HCT116 (cell line): ENCODE results near the gene ZNF91. TPM values are rescaled to one million over a fixed set of nuclear protein-coding genes. Genes with fewer than 3 reads are reported as not detected.

Experiments used
- ATAC-seq: fragments of 200-7000 bp; cut with Tn5 transposase; 2 replicates; pipeline ENCODE4 v1.9.1; 2020; ENCODE audit warnings: mild to moderate bottlenecking, moderate library complexity
- BruUV-seq: library from RNA; stranded (reverse); fragments of 400-500 nt; replicated peaks from 2 replicates; lab custom pipeline; 2021; lab: Mats Ljungman, UMichigan
- CTCF ChIA-PET: fragments of 300-600 bp; sonication (Branson Sonifier 250); formaldehyde crosslinking; loops from one replicate; lab custom pipeline; 2021; ENCODE audit warnings: antibody characterized with exemption; lab: Charles Lee
- POLR2A ChIA-PET: fragments of 300-600, 350-600 bp; sonication (Branson Sonifier 250); formaldehyde crosslinking; loops from one replicate; lab custom pipeline; 2021; ENCODE audit warnings: antibody characterized with exemption; lab: Charles Lee
- RAD21 ChIA-PET, 2 experiments: fragments of 300-600 bp; sonication (Branson Sonifier 250); formaldehyde crosslinking; loops; one replicate each; lab custom pipeline; 2023; ENCODE audit warnings: low total read pairs in 2 of 2; ENCODE audit not compliant: uncharacterized antibody in 2 of 2, unreplicated experiment in 2 of 2, low non-redundant PET in 1 of 2; lab: Charles Lee
- DNase-seq: peaks from one replicate; pipeline ENCODE4 v3.0.0-alpha.2; 2010; ENCODE audit warnings: low read depth, low spot score
- H2AFZ ChIP-seq: fragments of 200-600 bp; shearing (Covaris generic), sonication (generic); 2 replicates; pipeline ENCODE4 v1.6.1; 2017; ENCODE audit warnings: low read depth, mixed run types, mixed read lengths, antibody characterized with exemption, low read length; ENCODE audit not compliant: poor library complexity, severe bottlenecking
- H3K27ac ChIP-seq: 2 replicates; pipeline ENCODE4 v1.5.1; 2012; ENCODE audit warnings: low read depth, low read length
- H3K27me3 ChIP-seq: fragments of 200-600 bp; sonication (generic); 2 replicates; pipeline ENCODE4 v1.6.1; 2016; ENCODE audit warnings: mixed run types, low read length, mixed read lengths; ENCODE audit not compliant: insufficient read depth
- H3K36me3 ChIP-seq, 2 experiments: fragments of 200-500 bp in 1 of 2; fragments of 200-600 bp in 1 of 2; sonication (Bioruptor generic) in 1 of 2; sonication (generic) in 1 of 2; 2 replicates each; pipeline versions ENCODE4 v1.5.1 to v1.6.1; 2014 to 2016; ENCODE audit warnings: low read length in 2 of 2, inconsistent platforms in 1 of 2, mixed read lengths in 1 of 2, mixed run types in 1 of 2; ENCODE audit not compliant: insufficient read depth in 2 of 2, control insufficient read depth in 1 of 2
- H3K4me1 ChIP-seq, 2 experiments: fragments of 200-600 bp in 1 of 2; sonication (generic) in 1 of 2; 2 replicates each; pipeline versions ENCODE4 v1.5.1 to v1.6.1; 2012 to 2017; ENCODE audit warnings: low read length in 2 of 2, inconsistent platforms in 1 of 2, mild to moderate bottlenecking in 1 of 2, mixed read lengths in 1 of 2, mixed run types in 1 of 2, moderate library complexity in 1 of 2; ENCODE audit not compliant: insufficient read depth in 2 of 2, control insufficient read depth in 1 of 2
- H3K4me2 ChIP-seq: fragments of 200-600 bp; sonication (generic); 2 replicates; pipeline ENCODE4 v1.6.1; 2017; ENCODE audit warnings: mixed run types, low read length, mixed read lengths
- H3K4me3 ChIP-seq, 2 experiments: fragments of 200-600 bp in 1 of 2; sonication (generic) in 1 of 2; replicated peaks in 1 of 2; 2 replicates each; pipeline ENCODE4 v1.5.1; 2011 to 2016; ENCODE audit warnings: low read length in 2 of 2, control low read depth in 1 of 2, low read depth in 1 of 2, mild to moderate bottlenecking in 1 of 2, mixed read lengths in 1 of 2, mixed run types in 1 of 2
- H3K79me2 ChIP-seq: fragments of 200-600 bp; sonication (generic); 2 replicates; pipeline ENCODE4 v1.6.1; 2017; ENCODE audit warnings: mild to moderate bottlenecking, mixed run types, low read length, moderate library complexity, mixed read lengths; ENCODE audit not compliant: insufficient read depth
- H3K9ac ChIP-seq: fragments of 200-600 bp; sonication (generic); 2 replicates; pipeline ENCODE4 v1.6.1; 2016; ENCODE audit warnings: low read length, mixed read lengths
- H3K9me2 ChIP-seq: fragments of 200-600 bp; sonication (generic), shearing (Covaris generic); 2 replicates; pipeline ENCODE4 v1.6.1; 2017; ENCODE audit warnings: mixed run types, mild to moderate bottlenecking, moderate library complexity; ENCODE audit not compliant: insufficient read depth
- H3K9me3 ChIP-seq, 2 experiments: fragments of 200-500 bp in 1 of 2; fragments of 200-600 bp in 1 of 2; sonication (Bioruptor generic) in 1 of 2; sonication (generic) in 1 of 2; 2 replicates each; pipeline ENCODE4 v1.6.1; 2014 to 2017; ENCODE audit warnings: low read length in 2 of 2, mixed read lengths in 2 of 2, inconsistent platforms in 1 of 2, low read depth in 1 of 2, mild to moderate bottlenecking in 1 of 2, mixed run types in 1 of 2, moderate library complexity in 1 of 2; ENCODE audit not compliant: control insufficient read depth in 1 of 2, insufficient read depth in 1 of 2
- H4K20me1 ChIP-seq: fragments of 200-600 bp; sonication (generic), shearing (Covaris generic); 2 replicates; pipeline ENCODE4 v1.6.1; 2017; ENCODE audit warnings: mixed run types, mild to moderate bottlenecking, moderate library complexity; ENCODE audit not compliant: insufficient read depth
- CEBPB ChIP-seq: IDR thresholded peaks from 2 replicates; pipeline ENCODE4 v1.6.1; 2012; ENCODE audit warnings: low read depth
- ELF1 ChIP-seq: IDR thresholded peaks from 2 replicates; pipeline ENCODE4 v1.6.1; 2012; ENCODE audit warnings: low read depth, borderline replicate concordance
- EZH2 ChIP-seq: fragments of 200-600 bp; sonication (generic); IDR thresholded peaks from 2 replicates; pipeline ENCODE4 v1.6.1; 2017; ENCODE audit warnings: antibody characterized with exemption, mixed run types
- FOSL1 ChIP-seq: IDR thresholded peaks from 2 replicates; pipeline ENCODE4 v1.6.1; 2012; ENCODE audit warnings: low read depth
- JUND ChIP-seq: IDR thresholded peaks from 2 replicates; pipeline ENCODE4 v1.6.1; 2012
- POLR2AphosphoS5 ChIP-seq: IDR thresholded peaks from 2 replicates; pipeline ENCODE4 v1.6.1; 2011; ENCODE audit warnings: mild to moderate bottlenecking, low read depth, low read length, moderate library complexity
- RAD21 ChIP-seq: IDR thresholded peaks from 2 replicates; pipeline ENCODE4 v1.6.1; 2012; ENCODE audit warnings: low read depth, mild to moderate bottlenecking
- SIN3A ChIP-seq: IDR thresholded peaks from 2 replicates; pipeline ENCODE4 v1.6.1; 2012; ENCODE audit warnings: low read depth
- SP1 ChIP-seq: IDR thresholded peaks from 2 replicates; pipeline ENCODE4 v1.6.1; 2012; ENCODE audit warnings: low read depth
- SRF ChIP-seq: IDR thresholded peaks from 2 replicates; pipeline ENCODE4 v1.6.1; 2012; ENCODE audit warnings: low read depth
- TCF7L2 ChIP-seq: IDR thresholded peaks from 2 replicates; pipeline ENCODE4 v1.7.0; 2011; ENCODE audit warnings: borderline replicate concordance, inconsistent platforms; ENCODE audit not compliant: insufficient read depth, insufficient read length; ENCODE audit errors: extremely low read depth
- YY1 ChIP-seq: IDR thresholded peaks from 2 replicates; pipeline ENCODE4 v1.6.1; 2011; ENCODE audit warnings: low read length, low read depth, moderate library complexity, mild to moderate bottlenecking; ENCODE audit not compliant: insufficient replicate concordance; ENCODE audit errors: extremely low read depth
- ZFX ChIP-seq: fragments of 450-650 bp; IDR thresholded peaks from 2 replicates; pipeline ENCODE4 v1.6.1; 2017
- intact Hi-C: fragments of 100-400 bp; cut with micrococcal nuclease; formaldehyde crosslinking; loops from 2 replicates; pipeline ENCODE4 v1.10.0; 2022
- total RNA-seq: library from RNA; stranded (reverse); gene quantifications from one replicate; pipeline ENCODE4 v1.2.1, GENCODE V29; 2021; ENCODE audit not compliant: unreplicated experiment
- TF ChIP-seq, protein P1 (sequence below): IDR thresholded peaks from 2 replicates; pipeline ENCODE4 v1.6.1; 2012; ENCODE audit warnings: low read depth
- TF ChIP-seq, protein P2 (sequence below): IDR thresholded peaks from 2 replicates; pipeline ENCODE4 v1.6.1; 2012
- TF ChIP-seq, protein P3 (sequence below): IDR thresholded peaks from 2 replicates; pipeline ENCODE4 v1.6.1; 2012

Gene ZNF91
- total RNA-seq, 1 experiment from 2014 or later, result 12.3 TPM

DNA sequence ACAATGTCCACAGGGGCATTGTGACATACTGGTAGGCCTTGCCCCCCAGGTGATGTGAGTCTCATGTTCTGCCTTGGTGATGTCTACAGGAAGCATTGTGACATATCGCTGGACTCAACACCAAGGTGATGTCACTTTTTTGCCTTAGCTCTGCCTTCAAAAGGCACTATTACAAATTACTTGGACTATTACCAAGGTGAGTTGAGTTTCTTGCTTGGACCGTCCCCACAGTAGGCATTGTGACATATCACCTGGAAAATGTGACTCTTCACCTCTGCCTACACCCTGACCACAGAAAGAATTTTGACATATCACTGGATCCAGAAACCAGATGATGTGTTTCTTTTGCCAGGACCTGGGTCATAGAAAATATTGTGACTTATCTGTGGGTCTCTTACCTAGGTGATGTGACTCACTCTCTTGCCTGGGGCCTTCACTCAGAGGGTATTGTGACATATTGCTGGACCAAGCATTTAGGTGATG, 84.5 kb downstream of the ZNF91 start:
- H3K9ac ChIP-seq, result no peak overlapping the region
- ChIA-PET RAD21 (no interaction called here), POLR2A (no interaction called here), CTCF (no interaction called here)
- BruUV-seq, result no TSS peak
- TF ChIP-seq, protein P1, sequence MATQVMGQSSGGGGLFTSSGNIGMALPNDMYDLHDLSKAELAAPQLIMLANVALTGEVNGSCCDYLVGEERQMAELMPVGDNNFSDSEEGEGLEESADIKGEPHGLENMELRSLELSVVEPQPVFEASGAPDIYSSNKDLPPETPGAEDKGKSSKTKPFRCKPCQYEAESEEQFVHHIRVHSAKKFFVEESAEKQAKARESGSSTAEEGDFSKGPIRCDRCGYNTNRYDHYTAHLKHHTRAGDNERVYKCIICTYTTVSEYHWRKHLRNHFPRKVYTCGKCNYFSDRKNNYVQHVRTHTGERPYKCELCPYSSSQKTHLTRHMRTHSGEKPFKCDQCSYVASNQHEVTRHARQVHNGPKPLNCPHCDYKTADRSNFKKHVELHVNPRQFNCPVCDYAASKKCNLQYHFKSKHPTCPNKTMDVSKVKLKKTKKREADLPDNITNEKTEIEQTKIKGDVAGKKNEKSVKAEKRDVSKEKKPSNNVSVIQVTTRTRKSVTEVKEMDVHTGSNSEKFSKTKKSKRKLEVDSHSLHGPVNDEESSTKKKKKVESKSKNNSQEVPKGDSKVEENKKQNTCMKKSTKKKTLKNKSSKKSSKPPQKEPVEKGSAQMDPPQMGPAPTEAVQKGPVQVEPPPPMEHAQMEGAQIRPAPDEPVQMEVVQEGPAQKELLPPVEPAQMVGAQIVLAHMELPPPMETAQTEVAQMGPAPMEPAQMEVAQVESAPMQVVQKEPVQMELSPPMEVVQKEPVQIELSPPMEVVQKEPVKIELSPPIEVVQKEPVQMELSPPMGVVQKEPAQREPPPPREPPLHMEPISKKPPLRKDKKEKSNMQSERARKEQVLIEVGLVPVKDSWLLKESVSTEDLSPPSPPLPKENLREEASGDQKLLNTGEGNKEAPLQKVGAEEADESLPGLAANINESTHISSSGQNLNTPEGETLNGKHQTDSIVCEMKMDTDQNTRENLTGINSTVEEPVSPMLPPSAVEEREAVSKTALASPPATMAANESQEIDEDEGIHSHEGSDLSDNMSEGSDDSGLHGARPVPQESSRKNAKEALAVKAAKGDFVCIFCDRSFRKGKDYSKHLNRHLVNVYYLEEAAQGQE, result no peak
- TF ChIP-seq CEBPB (no peak), ZFX (no peak), EZH2 (no peak), POLR2AphosphoS5 (no peak)
- TF ChIP-seq, protein P2, sequence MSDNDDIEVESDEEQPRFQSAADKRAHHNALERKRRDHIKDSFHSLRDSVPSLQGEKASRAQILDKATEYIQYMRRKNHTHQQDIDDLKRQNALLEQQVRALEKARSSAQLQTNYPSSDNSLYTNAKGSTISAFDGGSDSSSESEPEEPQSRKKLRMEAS, result no peak
- H2AFZ ChIP-seq, result no peak overlapping the region
- H3K9me3 ChIP-seq, result peaks cover 0 to 30% of the 10 kb centered on the region in 2 experiments; a peak in 2 of 4 replicates
- H3K9me2 ChIP-seq, result no peaks in the 10 kb centered on the region
- no peaks in the 10 kb centered on the region for H3K4me1 ChIP-seq
- no peaks in the 10 kb centered on the region for H3K79me2 ChIP-seq
- no peak overlapping the region for H3K27ac ChIP-seq
- H3K4me2 ChIP-seq, result no peak overlapping the region
- no peaks in the 10 kb centered on the region for H3K27me3 ChIP-seq
- intact Hi-C loops, result no loop called here
- ATAC-seq (no peak), DNase-seq (no peak)
- no peaks in the 10 kb centered on the region for H3K36me3 ChIP-seq
- H3K4me3 ChIP-seq, result no peak overlapping the region
- no peaks in the 10 kb centered on the region for H4K20me1 ChIP-seq

DNA sequence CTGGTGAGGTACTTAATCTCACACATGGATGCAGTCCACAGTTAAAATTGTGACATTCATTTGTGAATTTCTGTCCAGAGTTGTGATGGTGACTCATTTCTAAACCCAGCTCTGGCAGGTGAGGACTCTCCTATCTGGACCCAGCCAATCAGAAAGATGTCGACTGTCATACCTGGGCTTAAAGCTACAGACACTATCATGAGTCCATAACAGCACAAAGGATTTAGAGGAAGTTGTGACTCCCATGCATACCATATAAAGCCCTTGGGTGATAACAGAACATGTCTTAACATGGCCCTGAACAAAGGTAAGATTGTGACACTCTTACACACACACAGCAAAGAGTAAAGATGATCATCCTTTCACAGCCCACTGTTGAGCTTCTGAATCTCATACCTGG, 85.3 kb downstream of the ZNF91 start:
- DNase-seq, result no peak
- Histone ChIP-seq H2AFZ (no peak overlapping the region), H3K9me2 (no peaks in the 10 kb centered on the region), H3K9ac (no peak overlapping the region), H3K36me3 (no peaks in the 10 kb centered on the region), H3K4me3 (no peak overlapping the region), H3K4me1 (no peaks in the 10 kb centered on the region), H4K20me1 (no peaks in the 10 kb centered on the region), H3K4me2 (no peak overlapping the region), H3K9me3 (peaks cover 0 to 31% of the 10 kb centered on the region in 2 experiments; a peak in 2 of 4 replicates), H3K27me3 (no peaks in the 10 kb centered on the region), H3K79me2 (no peaks in the 10 kb centered on the region), H3K27ac (no peak overlapping the region)
- RAD21 ChIA-PET, result no interaction called here
- BruUV-seq, result no TSS peak
- intact Hi-C loops, result no loop called here
- POLR2A ChIA-PET, result no interaction called here
- CTCF ChIA-PET, result no interaction called here
- no peak for ATAC-seq
- TF ChIP-seq, protein P3, sequence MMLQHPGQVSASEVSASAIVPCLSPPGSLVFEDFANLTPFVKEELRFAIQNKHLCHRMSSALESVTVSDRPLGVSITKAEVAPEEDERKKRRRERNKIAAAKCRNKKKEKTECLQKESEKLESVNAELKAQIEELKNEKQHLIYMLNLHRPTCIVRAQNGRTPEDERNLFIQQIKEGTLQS, result no peak
- no peak for TF ChIP-seq YY1
- TF ChIP-seq TCF7L2, result no peak
- no peak for TF ChIP-seq CEBPB
- TF ChIP-seq RAD21, result no peak
- no peak for TF ChIP-seq JUND
- no peak for TF ChIP-seq SP1
- TF ChIP-seq SRF, result no peak
- TF ChIP-seq ELF1, result no peak
- TF ChIP-seq FOSL1, result no peak
- TF ChIP-seq SIN3A, result no peak
